Osteoblast (primary cell): Measurements from ENCODE around the gene FRMD4A. TPM values are rescaled to one million over a fixed set of nuclear protein-coding genes. Genes with fewer than 3 reads are reported as not detected.

ENCODE experiments used
- DNase-seq: peaks from one replicate; pipeline ENCODE4 v3.0.0; 2011; ENCODE audit warnings: low spot score, mixed read lengths; ENCODE audit not compliant: insufficient read length; ENCODE audit errors: missing footprints
- H2AFZ ChIP-seq: 2 replicates; pipeline ENCODE4 v1.6.0; 2011; ENCODE audit warnings: mild to moderate bottlenecking, low read length
- H3K27ac ChIP-seq: 2 replicates; pipeline ENCODE4 v1.5.1; 2011; ENCODE audit warnings: mild to moderate bottlenecking, low read depth, low read length, moderate library complexity
- H3K27me3 ChIP-seq: 2 replicates; pipeline ENCODE4 v1.6.0; 2012; ENCODE audit warnings: mild to moderate bottlenecking, control low read depth, inconsistent platforms, low read length, moderate library complexity; ENCODE audit not compliant: insufficient read depth
- H3K36me3 ChIP-seq: 2 replicates; pipeline ENCODE4 v1.5.1; 2011; ENCODE audit warnings: mild to moderate bottlenecking, low read length, control low read depth, moderate library complexity; ENCODE audit not compliant: insufficient read depth
- H3K4me1 ChIP-seq: 2 replicates; pipeline ENCODE4 v1.5.1; 2011; ENCODE audit warnings: mild to moderate bottlenecking, low read length, control low read depth, moderate library complexity; ENCODE audit not compliant: insufficient read depth
- H3K4me2 ChIP-seq: 2 replicates; pipeline ENCODE4 v1.6.0; 2011; ENCODE audit warnings: mild to moderate bottlenecking, low read length; ENCODE audit not compliant: insufficient read depth
- H3K4me3 ChIP-seq: fragments of 200-600 bp; sonication (generic); 3 replicates; pipeline ENCODE4 v1.5.1; 2012; ENCODE audit warnings: mild to moderate bottlenecking, low read length, inconsistent platforms; ENCODE audit not compliant: insufficient read depth
- H3K79me2 ChIP-seq: 2 replicates; pipeline ENCODE4 v1.6.0; 2012; ENCODE audit warnings: mild to moderate bottlenecking, low read length, control low read depth, inconsistent platforms; ENCODE audit not compliant: insufficient read depth
- H3K9me3 ChIP-seq: 2 replicates; pipeline ENCODE4 v1.5.1; 2011; ENCODE audit warnings: low read depth, low read length, control low read depth
- H4K20me1 ChIP-seq: 2 replicates; pipeline ENCODE4 v1.6.0; 2012; ENCODE audit warnings: mild to moderate bottlenecking, low read length, control low read depth; ENCODE audit not compliant: insufficient read depth
- CTCF ChIP-seq: IDR thresholded peaks from 2 replicates; pipeline ENCODE4 v1.5.1; 2011; ENCODE audit warnings: mild to moderate bottlenecking, low read depth, low read length, moderate library complexity; ENCODE audit errors: extremely low read depth
- total RNA-seq: library from RNA; depleted of rRNA; stranded (reverse); fragments of >200 nt; gene quantifications from 2 replicates; pipeline ENCODE4 v1.2.3, GENCODE V29; 2012

Gene FRMD4A
- total RNA-seq, 1 donor: 41.3 TPM

GRCh38 chr10:14198078-14198477 is 132.6 kb downstream of the FRMD4A start:
- Histone ChIP-seq H4K20me1 (no peaks in the 10 kb centered on the region), H2AFZ (no peak overlapping the region), H3K79me2 (no peaks in the 10 kb centered on the region), H3K4me3 (no peak overlapping the region), H3K4me2 (no peak overlapping the region), H3K27me3 (peaks cover 20% of the 10 kb centered on the region), H3K4me1 (peaks cover 3% of the 10 kb centered on the region), H3K27ac (no peak overlapping the region), H3K9me3 (no peaks in the 10 kb centered on the region), H3K36me3 (no peaks in the 10 kb centered on the region)
- DNase-seq: no peak
- no peak for TF ChIP-seq CTCF

- TF ChIP-seq CTCF: no peak
- H3K36me3 ChIP-seq: no peaks in the 10 kb centered on the region
- no peak for DNase-seq
- H3K79me2 ChIP-seq: no peaks in the 10 kb centered on the region
- no peaks in the 10 kb centered on the region for H3K9me3 ChIP-seq
- H3K4me2 ChIP-seq: no peak overlapping the region
- H3K4me1 ChIP-seq: peaks cover 3% of the 10 kb centered on the region
- H3K27me3 ChIP-seq: peaks cover 38% of the 10 kb centered on the region
- no peak overlapping the region for H3K4me3 ChIP-seq
- no peak overlapping the region for H2AFZ ChIP-seq
- no peak overlapping the region for H3K27ac ChIP-seq
- no peaks in the 10 kb centered on the region for H4K20me1 ChIP-seq
These were observed 134.6 kb downstream of the FRMD4A start for GRCh38 chr10:14196113-14196512.

- TF ChIP-seq CTCF: no peak
- no peaks in the 10 kb centered on the region for H3K79me2 ChIP-seq
- peaks cover 39% of the 10 kb centered on the region for H3K27me3 ChIP-seq
- no peak overlapping the region for H3K4me3 ChIP-seq
- H3K4me2 ChIP-seq: no peak overlapping the region
- H4K20me1 ChIP-seq: no peaks in the 10 kb centered on the region
- no peak overlapping the region for H2AFZ ChIP-seq
- DNase-seq: no peak
- no peaks in the 10 kb centered on the region for H3K4me1 ChIP-seq
- H3K9me3 ChIP-seq: no peaks in the 10 kb centered on the region
- H3K27ac ChIP-seq: no peak overlapping the region
- H3K36me3 ChIP-seq: no peaks in the 10 kb centered on the region
These were observed 135.3 kb downstream of the FRMD4A start for GRCh38 chr10:14195433-14195832.

- Histone ChIP-seq H3K4me3 (no peak overlapping the region), H2AFZ (no peak overlapping the region), H3K27ac (no peak overlapping the region), H3K4me1 (no peaks in the 10 kb centered on the region), H3K79me2 (no peaks in the 10 kb centered on the region), H3K4me2 (no peak overlapping the region), H3K27me3 (peaks cover 52% of the 10 kb centered on the region), H3K36me3 (no peaks in the 10 kb centered on the region), H3K9me3 (no peaks in the 10 kb centered on the region), H4K20me1 (no peaks in the 10 kb centered on the region)
- TF ChIP-seq CTCF: no peak
- DNase-seq: no peak
These were observed 138.0 kb downstream of the FRMD4A start for GRCh38 chr10:14192746-14193145.
